ENCODE measurements around the gene DEGS2.
A peak's percentile ranks its signal among the peaks of the same experiment; 100 is the strongest.

The DEGS2 gene

GRCh38 chr14:100114109-100114765 is 45.2 kb downstream of the DEGS2 start:
- H3K27ac ChIP-seq: no peak overlapping the region
- no peak for TF ChIP-seq ZFX (IDR thresholded peaks at IDR 0.05)
- TF ChIP-seq, protein P1, sequence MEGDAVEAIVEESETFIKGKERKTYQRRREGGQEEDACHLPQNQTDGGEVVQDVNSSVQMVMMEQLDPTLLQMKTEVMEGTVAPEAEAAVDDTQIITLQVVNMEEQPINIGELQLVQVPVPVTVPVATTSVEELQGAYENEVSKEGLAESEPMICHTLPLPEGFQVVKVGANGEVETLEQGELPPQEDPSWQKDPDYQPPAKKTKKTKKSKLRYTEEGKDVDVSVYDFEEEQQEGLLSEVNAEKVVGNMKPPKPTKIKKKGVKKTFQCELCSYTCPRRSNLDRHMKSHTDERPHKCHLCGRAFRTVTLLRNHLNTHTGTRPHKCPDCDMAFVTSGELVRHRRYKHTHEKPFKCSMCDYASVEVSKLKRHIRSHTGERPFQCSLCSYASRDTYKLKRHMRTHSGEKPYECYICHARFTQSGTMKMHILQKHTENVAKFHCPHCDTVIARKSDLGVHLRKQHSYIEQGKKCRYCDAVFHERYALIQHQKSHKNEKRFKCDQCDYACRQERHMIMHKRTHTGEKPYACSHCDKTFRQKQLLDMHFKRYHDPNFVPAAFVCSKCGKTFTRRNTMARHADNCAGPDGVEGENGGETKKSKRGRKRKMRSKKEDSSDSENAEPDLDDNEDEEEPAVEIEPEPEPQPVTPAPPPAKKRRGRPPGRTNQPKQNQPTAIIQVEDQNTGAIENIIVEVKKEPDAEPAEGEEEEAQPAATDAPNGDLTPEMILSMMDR (conservative IDR thresholded peaks at IDR 0.05): no peak

DNA sequence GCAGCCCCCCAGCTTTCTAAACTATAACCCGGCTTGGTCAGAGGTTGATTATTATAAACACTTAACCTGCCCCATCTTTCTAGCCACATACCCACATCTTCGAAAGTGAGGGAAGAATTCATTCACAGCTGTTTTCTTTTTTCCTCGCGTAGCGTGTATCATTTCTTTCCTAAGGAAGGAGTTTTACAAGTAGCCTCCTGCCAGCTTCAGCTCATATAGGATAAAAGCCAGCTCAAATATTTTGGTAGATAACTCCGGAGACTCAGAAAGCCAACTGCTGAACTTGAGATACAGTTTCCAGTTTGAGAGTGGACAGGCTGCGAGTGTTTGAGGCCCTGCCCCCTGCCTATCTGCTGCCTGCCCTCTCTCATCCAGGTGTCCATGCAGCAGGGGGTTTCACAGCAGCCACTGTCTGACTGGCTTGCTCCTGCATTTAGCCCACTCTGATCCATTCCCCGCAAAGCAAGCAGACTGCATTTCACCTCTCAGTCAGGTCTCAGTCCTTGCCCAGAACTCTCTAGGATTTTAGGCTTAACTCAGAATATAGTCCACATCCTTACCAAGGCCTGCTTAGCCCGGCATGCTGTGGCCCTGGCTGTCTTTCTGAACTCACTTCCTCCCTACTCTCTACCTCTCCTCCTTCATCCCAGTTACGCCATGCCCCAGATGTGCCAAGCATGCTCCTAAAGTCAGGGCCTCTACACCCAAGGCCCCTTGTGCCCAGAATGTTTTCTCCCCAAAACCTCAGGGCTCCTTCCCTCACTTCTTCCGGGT is 47.3 kb downstream of the DEGS2 start:
- no peak for TF ChIP-seq ZFX (IDR thresholded peaks at IDR 0.05)
- TF ChIP-seq, protein P1 (conservative IDR thresholded peaks at IDR 0.05): no peak
- H3K27ac ChIP-seq: no peak overlapping the region

DNA sequence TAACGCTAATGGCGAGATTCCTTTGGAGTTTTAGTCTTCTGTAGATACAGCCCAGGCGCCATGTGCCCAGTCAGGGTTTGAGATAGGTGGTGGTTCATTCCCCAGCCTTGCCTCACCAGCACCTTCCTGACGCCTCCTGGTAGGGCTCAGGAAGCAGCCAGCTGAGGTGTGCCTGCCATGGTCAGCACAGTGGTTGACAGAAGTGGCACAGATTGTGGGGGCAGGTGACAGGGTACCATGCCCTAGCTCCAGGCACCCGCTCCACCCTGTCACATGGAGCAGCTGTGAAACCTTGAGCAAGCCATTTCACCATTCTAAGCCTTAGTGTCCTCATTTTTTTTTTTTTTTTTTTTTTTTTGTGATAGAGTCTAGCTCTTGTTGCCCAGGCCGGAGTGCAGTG is 48.6 kb downstream of the DEGS2 start:
- H3K27ac ChIP-seq: no peak overlapping the region
- no peak for TF ChIP-seq ZFX (IDR thresholded peaks at IDR 0.05)
- TF ChIP-seq, protein P1 (conservative IDR thresholded peaks at IDR 0.05): no peak

DNA sequence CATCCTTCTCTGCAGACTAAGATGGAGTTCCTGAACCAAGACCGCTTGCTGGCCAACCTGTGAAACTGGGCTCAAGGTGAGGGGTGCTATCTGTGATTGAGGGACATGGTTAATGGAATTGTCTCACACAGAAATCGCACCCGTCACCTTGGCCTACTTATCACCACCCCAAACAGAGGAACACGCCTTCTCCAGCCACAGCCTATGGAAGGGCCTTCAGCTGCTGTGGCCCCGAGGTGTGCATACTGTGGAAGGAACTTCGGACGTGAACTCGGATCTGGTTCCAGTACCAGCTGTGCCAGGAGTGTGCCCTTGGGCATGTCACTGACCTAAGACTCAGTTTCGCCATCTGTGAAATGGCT is 49.9 kb downstream of the DEGS2 start:
- no peak overlapping the region for H3K27ac ChIP-seq
- TF ChIP-seq ZFX (IDR thresholded peaks at IDR 0.05): no peak
- TF ChIP-seq, protein P1 (conservative IDR thresholded peaks at IDR 0.05): no peak

DNA sequence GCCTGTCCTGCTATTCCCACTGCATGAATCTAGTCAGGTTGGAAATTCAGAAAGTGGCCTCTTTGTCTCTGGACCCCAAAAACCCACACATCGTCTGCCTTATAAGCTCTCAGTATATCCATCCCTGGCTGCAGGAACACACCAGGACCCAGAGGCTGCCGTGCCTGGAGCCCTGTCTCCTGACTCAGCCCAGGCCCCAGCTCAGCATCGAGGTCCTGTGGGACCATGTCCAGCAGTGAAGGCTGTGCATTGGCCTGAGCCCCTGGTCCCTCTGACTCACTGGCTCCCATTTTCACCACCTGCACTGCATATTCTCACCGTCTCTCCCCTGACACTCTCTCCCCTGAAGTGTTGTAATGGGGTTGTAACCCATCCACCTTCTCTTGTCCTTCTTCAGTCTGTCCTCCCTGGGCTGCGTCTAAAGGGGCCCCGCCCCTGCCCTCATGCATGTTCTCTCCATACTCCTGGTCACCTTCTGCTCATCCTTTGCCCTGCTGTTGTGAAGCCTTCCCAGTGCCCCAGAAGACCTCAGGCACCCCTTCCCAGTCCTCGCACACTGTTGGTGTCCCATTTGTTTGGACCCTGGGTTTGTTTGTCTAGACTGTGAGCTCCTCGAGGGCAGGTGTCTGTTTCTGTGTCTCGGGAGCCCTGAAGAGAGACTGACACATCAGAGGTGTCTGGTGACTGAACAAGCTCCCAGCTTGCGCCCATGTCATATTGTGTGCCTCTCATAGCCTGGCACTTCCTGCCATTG is 50.4 kb downstream of the DEGS2 start:
- H3K27ac ChIP-seq: no peak overlapping the region
- TF ChIP-seq, protein P1 (conservative IDR thresholded peaks at IDR 0.05): no peak
- TF ChIP-seq ZFX (IDR thresholded peaks at IDR 0.05): no peak

GRCh38 chr14:100108042-100108825 is 51.2 kb downstream of the DEGS2 start:
- H3K27ac ChIP-seq: no peak overlapping the region
- TF ChIP-seq ZFX (IDR thresholded peaks at IDR 0.05): no peak
- TF ChIP-seq, protein P1 (conservative IDR thresholded peaks at IDR 0.05): peak; percentile 96
